Measurements from ENCODE around the gene TLR10. TPM values are rescaled to one million over a fixed set of nuclear protein-coding genes. Genes with fewer than 3 reads are reported as not detected.

TLR10 gene
- total RNA-seq, 1 experiment from 2014 or later: not detected

- intact Hi-C loops (cut with micrococcal nuclease; ENCODE audit: unreplicated experiment): no loop called here
- no peak for DNase-seq (ENCODE audit: low spot score)
- Histone ChIP-seq H3K27me3 (replicated peaks; ENCODE audit: insufficient read depth, low read depth, low read length, poor library complexity) (no peaks in the 10 kb centered on the region), H3K9me3 (ENCODE audit: low read depth, low read length, poor library complexity, severe bottlenecking) (no peaks in the 10 kb centered on the region), H3K4me3 (ENCODE audit: low read depth, low read length, poor library complexity, severe bottlenecking) (no peak overlapping the region), H3K27ac (ENCODE audit: low read depth, low read length, poor library complexity, severe bottlenecking) (no peak overlapping the region), H3K4me1 (ENCODE audit: insufficient read depth, low read length, poor library complexity, severe bottlenecking) (no peaks in the 10 kb centered on the region), H3K36me3 (ENCODE audit: insufficient read depth, low read length, poor library complexity, severe bottlenecking) (no peaks in the 10 kb centered on the region)
- POLR2A ChIA-PET (ENCODE audit: low non-redundant PET): no interaction called here
- BruUV-seq (replicated peaks): no TSS peak
- CTCF ChIA-PET: no interaction called here
- TF ChIP-seq, protein P1, sequence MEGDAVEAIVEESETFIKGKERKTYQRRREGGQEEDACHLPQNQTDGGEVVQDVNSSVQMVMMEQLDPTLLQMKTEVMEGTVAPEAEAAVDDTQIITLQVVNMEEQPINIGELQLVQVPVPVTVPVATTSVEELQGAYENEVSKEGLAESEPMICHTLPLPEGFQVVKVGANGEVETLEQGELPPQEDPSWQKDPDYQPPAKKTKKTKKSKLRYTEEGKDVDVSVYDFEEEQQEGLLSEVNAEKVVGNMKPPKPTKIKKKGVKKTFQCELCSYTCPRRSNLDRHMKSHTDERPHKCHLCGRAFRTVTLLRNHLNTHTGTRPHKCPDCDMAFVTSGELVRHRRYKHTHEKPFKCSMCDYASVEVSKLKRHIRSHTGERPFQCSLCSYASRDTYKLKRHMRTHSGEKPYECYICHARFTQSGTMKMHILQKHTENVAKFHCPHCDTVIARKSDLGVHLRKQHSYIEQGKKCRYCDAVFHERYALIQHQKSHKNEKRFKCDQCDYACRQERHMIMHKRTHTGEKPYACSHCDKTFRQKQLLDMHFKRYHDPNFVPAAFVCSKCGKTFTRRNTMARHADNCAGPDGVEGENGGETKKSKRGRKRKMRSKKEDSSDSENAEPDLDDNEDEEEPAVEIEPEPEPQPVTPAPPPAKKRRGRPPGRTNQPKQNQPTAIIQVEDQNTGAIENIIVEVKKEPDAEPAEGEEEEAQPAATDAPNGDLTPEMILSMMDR (conservative IDR thresholded peaks at IDR 0.05; ENCODE audit: low read depth, low read length): no peak
- TF ChIP-seq EZH2 (IDR thresholded peaks at IDR 0.05; ENCODE audit: borderline replicate concordance, low read depth, low read length, poor library complexity, severe bottlenecking): no peak
Measured at GRCh38 chr4:38745881-38746280, 36.9 kb downstream of the TLR10 start.

- no TSS peak for BruUV-seq (replicated peaks)
- intact Hi-C loops (cut with micrococcal nuclease; ENCODE audit: unreplicated experiment): no loop called here
- H3K9me3 ChIP-seq (ENCODE audit: low read depth, low read length, poor library complexity, severe bottlenecking): no peaks in the 10 kb centered on the region
- H3K27me3 ChIP-seq (replicated peaks; ENCODE audit: insufficient read depth, low read depth, low read length, poor library complexity): no peaks in the 10 kb centered on the region
- H3K4me1 ChIP-seq (ENCODE audit: insufficient read depth, low read length, poor library complexity, severe bottlenecking): no peaks in the 10 kb centered on the region
- no peak overlapping the region for H3K27ac ChIP-seq (ENCODE audit: low read depth, low read length, poor library complexity, severe bottlenecking)
- ChIA-PET CTCF (interaction anchor here (1.1 kb wide), 1 partner anchor 13 kb away, joined by 10 read pairs; no protein-coding TSS in a partner anchor), POLR2A (ENCODE audit: low non-redundant PET) (no interaction called here)
- no peak overlapping the region for H3K4me3 ChIP-seq (ENCODE audit: low read depth, low read length, poor library complexity, severe bottlenecking)
- TF ChIP-seq, protein P1 (conservative IDR thresholded peaks at IDR 0.05; ENCODE audit: low read depth, low read length): no peak
- TF ChIP-seq EZH2 (IDR thresholded peaks at IDR 0.05; ENCODE audit: borderline replicate concordance, low read depth, low read length, poor library complexity, severe bottlenecking): no peak
- H3K36me3 ChIP-seq (ENCODE audit: insufficient read depth, low read length, poor library complexity, severe bottlenecking): no peaks in the 10 kb centered on the region
- DNase-seq (ENCODE audit: low spot score): no peak
Measured at GRCh38 chr4:38743866-38744265, 38.9 kb downstream of the TLR10 start.

DNA sequence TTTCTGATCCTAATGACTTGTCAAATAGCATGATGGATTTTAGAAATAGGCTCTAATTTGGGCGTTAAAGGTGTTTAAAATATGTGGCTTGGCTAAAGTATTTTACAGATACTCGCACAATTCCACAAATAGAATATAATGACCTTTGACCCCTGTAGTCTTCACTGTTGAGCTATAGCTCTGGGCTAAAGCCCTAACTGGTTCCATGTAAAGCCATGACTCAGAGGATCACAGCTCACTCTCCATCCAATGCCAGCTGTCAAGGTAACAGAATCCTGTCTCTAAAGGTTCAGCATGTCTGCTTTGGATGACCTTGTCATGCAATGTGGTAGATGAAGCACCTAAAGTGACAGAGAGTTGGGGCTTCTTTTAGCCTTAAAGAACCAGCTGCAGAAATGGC is 42.5 kb downstream of the TLR10 start:
- no peaks in the 10 kb centered on the region for H3K36me3 ChIP-seq (ENCODE audit: insufficient read depth, low read length, poor library complexity, severe bottlenecking)
- intact Hi-C loops (cut with micrococcal nuclease; ENCODE audit: unreplicated experiment): no loop called here

More for the DNA sequence above, 42.5 kb downstream of the TLR10 start:
- DNase-seq (ENCODE audit: low spot score): no peak
- Histone ChIP-seq H3K27ac (ENCODE audit: low read depth, low read length, poor library complexity, severe bottlenecking) (no peak overlapping the region), H3K27me3 (replicated peaks; ENCODE audit: insufficient read depth, low read depth, low read length, poor library complexity) (no peaks in the 10 kb centered on the region), H3K4me1 (ENCODE audit: insufficient read depth, low read length, poor library complexity, severe bottlenecking) (no peaks in the 10 kb centered on the region), H3K4me3 (ENCODE audit: low read depth, low read length, poor library complexity, severe bottlenecking) (no peak overlapping the region), H3K9me3 (ENCODE audit: low read depth, low read length, poor library complexity, severe bottlenecking) (no peaks in the 10 kb centered on the region)
- CTCF ChIA-PET: no interaction called here
- POLR2A ChIA-PET (ENCODE audit: low non-redundant PET): no interaction called here
- no peak for TF ChIP-seq EZH2 (IDR thresholded peaks at IDR 0.05; ENCODE audit: borderline replicate concordance, low read depth, low read length, poor library complexity, severe bottlenecking)
- TF ChIP-seq, protein P1 (conservative IDR thresholded peaks at IDR 0.05; ENCODE audit: low read depth, low read length): no peak
- BruUV-seq (replicated peaks): no TSS peak
